GF-D8 (cell line): ENCODE data around the gene SLC13A3.

Experiments used
- DNase-seq: peaks from one replicate; lab custom pipeline; 2025; lab: John Stamatoyannopoulos, UW

Gene SLC13A3, protein sequence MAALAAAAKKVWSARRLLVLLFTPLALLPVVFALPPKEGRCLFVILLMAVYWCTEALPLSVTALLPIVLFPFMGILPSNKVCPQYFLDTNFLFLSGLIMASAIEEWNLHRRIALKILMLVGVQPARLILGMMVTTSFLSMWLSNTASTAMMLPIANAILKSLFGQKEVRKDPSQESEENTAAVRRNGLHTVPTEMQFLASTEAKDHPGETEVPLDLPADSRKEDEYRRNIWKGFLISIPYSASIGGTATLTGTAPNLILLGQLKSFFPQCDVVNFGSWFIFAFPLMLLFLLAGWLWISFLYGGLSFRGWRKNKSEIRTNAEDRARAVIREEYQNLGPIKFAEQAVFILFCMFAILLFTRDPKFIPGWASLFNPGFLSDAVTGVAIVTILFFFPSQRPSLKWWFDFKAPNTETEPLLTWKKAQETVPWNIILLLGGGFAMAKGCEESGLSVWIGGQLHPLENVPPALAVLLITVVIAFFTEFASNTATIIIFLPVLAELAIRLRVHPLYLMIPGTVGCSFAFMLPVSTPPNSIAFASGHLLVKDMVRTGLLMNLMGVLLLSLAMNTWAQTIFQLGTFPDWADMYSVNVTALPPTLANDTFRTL

DNA sequence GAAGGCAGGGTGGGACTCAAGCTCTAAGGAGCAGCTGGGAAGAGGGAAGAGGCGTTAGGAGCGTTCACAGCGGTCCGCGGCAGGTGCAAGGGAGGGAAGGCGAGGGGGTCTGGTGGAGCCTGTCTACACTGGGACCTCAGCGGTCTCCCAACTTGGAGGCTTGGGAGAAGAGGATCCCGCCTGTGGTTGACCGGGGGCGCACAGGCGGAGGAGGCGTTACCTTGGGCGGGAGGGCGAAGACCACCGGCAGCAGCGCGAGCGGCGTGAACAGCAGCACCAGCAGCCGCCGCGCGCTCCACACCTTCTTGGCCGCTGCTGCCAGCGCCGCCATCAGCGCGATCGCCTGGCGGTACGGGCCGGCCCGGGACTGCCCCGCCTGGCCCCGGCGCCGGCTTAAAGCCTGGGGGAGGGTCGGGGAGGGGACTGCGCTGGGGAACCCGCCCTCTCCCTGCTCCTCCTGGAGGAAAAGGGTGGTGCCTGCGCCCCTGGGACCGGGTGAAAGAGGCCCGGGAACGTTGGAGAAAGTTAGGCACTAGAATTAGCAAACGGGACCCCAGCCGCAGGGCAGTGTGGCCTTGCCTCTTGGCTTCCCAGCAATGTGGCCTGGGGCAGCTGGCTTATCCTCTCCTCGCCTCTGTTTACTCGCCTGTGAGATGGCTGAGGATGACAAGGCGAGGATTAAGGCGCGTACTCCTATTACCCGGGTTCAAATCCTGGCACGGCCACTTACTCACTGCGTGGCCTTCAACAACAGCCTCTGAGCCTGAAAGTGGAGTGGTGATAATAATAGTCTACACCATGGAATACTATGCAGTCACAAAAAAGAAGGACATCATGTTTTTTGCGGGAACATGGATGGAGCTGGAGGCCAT lies at the start of gene SLC13A3:
Gene SLC13A3, minus strand, starts transcription at position 369 of the 872 bp plus-strand sequence. Its CDS starts 38 bp downstream, at position 331.
- DNase-seq = no peak

DNA sequence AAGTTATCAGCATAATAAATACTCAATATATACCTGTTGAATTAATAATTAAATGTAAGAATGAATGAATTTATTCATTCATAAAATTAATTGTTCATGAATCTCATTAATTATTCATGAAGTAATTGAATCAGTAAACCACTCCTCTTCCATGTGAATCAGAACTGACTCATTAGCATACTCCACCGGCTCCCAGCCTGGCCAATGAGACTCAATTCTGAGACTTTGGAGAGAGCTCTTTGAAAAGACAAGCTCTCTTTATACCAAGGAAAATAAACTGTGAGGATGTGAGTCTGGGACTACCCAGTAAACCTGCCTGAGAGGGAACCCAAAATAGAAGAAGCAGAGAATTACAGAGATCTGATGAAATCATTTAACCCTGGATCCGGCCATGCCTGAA lies 49.8 kb upstream of the SLC13A3 start:
- DNase-seq = no peak

DNA sequence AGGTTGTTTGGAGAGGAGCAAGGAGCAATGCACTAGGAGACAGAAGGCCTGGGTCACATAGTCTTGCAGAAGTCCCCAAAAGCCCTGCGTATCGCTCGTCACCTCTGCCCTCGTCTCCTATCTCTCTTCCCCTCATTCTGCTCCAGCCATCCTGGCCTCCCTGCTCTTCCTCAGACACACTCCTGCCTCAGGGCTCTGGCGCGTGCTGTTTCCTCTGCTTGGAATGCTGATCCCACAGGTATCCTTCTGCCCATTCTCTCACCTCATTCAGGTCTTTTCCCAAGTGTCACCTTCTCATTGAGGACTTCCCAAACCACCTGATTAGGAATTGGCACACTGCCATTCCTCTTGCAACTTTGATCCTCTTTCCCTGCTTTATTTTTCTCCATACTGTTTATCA lies 49.2 kb upstream of the SLC13A3 start:
- DNase-seq = no peak

DNA sequence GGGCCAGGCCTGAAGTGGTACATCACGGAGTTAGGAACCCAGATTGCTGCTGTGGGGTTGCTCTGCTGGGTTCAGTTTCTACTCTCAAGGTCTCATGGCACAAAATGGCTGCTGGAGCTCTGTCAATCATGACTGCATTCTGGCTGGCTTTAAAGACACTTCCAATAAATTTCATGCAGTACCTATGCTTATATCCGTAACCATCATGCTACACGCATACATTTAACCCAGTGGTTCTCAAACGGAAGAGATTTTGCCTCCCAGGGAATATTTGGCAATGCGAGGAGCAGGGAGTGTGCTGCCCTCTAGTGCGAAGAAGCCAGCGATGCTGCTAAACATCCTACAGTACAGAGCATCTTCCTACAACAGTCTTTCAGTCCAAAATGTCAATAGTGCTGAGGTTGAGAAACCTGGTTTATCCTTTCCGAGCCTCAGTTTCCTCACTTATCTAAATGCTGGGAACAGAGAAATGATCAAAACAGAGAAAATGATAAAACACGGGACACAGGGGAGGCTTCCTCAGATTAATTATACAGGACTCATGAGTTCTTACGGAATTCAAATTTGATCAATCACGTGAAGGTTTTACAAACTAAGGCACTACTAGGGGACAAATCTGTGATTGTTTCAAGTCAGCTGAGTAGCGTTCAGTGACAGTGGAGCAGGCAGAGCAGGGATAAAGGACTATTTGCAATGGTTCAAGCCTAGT lies 48.5 kb upstream of the SLC13A3 start:
- DNase-seq = no peak

DNA sequence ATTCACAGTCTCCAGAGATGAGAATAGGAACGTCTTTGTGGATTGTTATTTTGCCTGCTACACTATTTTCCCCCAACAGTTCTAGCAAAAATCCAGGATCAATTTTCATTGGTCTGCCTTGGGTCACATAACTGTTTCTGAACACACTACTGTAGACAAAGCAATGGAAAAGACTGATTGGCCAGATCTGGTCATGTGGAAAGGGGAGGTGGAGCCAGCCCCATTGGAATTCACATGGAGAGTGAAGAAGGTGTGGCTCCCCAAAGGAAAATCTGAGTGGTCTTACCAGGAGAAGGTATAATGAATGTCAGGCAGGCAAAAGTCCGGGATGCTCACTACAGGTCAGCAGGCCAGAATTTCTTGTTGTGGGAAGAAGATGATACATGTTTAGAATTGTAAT lies 47.5 kb upstream of the SLC13A3 start:
- DNase-seq = no peak

DNA sequence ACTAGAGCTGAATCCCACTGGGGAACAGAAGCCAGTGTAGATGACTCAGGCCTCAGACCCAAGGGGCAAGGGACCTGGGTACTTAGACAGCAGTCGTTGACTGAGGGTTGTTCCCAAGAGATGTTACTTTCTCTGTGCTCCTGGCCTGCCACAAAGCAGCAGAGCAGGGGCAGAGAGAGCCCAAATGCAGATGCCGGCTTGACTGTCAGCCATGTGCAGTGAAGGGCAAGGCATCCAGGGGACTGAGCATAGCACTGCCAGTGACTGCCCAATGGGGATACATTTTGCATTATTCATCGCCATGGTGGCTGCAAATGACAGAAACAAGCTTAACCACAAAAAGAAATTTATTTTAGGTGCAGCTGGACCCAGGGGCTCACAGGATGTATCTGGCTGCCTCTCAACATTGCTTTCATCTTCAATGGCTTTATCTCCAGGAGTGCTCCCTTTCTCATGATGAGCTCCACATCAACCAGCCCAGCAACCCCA lies 45.6 kb upstream of the SLC13A3 start:
- no peak for DNase-seq

DNA sequence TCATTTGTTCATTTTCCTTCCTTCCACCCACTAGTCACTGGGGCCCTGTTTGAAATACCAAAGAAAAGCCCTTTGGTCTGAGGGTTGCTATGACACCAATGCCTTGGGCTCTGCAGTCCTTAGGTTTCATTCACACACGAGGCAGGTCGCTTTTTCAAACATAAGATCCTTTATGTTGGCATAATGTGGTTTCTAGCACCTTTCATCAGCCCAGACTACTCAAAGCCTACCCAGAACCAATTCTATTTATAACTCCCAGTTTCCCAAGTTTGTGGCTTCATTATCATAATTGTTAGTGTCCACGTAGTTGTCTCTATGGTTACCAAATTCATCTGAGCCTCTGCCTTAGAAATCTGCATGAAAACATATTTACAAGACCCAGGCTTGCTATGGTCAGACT lies 44.6 kb upstream of the SLC13A3 start:
- DNase-seq = no peak

DNA sequence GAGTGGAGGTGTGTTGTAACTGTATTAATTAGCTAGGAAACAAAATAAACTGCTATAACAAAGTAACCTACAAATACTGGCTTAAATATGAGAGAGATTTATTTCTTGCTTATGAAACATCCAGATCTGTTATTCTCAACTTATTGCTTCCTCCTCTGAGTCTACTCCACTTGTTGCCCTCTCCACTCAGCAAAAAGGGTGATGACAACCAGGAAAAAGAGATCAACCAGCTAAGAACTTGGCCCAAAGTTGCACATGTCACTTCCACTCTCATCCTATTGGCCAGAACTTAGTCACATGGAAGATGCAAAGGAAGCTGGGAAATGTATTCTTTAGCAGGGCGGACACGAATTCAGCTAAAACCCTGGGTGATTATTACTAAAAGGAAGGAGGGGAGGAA lies 43.2 kb upstream of the SLC13A3 start:
- no peak for DNase-seq

DNA sequence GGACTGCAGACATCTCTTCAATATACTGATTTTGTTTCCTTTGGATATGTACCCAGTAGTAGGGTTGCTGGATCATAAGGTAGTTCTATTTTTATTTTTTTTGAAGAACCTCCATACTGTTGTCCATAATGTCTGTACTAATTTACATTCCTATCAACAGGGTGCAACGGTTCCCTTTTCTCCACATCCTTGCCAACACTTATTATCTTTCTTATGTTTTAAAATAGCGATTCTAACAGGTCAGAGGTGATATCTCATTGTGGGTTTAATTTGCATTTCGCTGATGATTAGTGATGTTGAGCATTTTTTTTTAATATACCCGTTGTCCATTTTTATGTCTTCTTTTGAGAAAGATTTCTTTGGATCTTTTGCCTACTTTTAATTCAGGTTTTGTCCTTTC lies 39.9 kb upstream of the SLC13A3 start:
- no peak for DNase-seq

DNA sequence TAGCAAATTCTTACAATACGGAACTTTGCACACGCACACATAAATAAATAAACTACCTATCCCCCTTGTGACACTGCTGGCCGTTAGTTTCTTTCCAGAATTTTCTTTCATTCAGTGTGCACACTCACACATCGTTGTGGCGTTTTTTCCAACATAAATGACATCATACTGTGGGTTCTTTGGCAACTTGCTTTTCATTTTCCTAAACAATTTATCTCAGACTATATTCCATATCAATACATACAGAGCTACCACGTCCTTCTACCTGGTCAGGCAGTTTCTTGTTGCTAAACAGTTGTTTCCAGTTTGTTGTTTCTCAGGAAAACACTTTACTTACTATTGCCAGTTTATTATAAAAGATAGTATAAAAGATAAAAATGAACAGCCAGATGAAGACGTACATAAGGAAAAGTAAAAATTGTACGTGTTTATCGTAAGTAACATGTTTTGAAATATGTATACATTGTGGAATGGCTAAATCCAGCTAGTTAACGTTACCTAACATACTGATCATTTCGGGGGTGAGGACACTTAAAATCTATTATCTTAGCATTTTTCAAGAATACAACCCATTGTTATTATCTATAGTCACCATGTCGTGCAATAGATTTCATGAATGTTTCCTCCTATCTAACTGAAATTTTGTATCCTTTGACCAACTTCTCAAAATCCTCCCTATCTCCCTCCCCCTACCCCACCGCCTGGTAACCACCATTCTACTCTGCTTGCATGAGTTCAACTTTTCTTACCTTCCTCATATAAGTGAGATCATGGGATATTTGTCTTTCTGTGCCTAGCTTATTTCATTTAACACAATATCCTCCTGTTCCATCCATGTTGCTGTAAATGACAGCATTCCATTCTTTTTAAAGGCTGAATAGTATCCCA lies 39.2 kb upstream of the SLC13A3 start:
- no peak for DNase-seq

DNA sequence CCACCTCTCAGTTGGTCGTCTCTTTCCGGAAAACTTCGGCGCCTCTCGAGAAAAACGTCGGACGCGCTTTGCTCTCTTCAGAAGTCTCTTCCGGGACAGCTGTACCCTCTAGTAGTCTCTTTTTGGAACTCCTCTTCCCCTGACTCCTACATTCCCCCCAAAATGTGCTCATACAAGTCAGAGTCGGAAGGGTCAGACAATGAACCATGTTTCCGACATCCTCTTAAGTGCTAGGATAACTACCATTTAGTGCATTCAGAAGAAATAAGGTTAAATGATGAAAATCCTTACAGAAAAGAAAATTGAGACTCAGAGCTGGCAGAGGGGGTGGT lies 38.5 kb upstream of the SLC13A3 start:
- no peak for DNase-seq

DNA sequence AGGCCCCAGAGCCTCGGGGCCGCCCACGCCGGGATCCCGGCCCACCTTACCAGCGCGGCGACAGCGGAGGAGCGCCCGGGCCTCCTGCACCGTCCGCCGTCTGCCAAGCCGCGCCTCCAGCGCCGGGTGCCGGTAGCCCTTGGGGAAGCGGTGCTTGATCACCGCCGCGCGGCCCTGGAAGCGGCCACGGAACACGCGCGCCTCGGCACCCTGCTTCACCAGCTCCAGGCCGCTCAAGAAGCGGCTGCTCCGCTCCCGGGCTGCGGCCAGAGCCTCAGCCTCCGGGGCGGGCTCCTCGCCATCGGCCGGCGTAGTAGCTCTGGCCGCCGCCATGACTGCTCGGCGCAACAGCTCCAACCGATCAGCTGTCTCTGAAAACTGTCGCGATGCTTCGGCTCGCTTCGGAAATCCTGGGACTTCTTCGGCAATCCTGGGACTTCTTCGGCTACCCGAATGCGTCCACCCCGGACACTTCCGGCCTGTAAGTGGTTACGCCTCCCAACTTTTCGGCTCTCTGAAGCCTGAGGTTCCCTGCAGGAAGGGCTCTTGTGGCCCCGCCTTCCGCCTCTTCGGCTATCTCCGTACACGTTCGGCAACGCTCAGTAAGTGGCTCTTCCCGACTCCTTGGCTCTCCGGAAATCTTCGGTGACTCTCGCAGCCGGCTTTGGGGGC lies 38.0 kb upstream of the SLC13A3 start, which contains the start of gene TP53RK:
Gene TP53RK, minus strand, starts transcription at position 363 of the 672 bp plus-strand sequence. Its CDS starts 30 bp downstream, at position 333.
- DNase-seq = peak; percentile 99

DNA sequence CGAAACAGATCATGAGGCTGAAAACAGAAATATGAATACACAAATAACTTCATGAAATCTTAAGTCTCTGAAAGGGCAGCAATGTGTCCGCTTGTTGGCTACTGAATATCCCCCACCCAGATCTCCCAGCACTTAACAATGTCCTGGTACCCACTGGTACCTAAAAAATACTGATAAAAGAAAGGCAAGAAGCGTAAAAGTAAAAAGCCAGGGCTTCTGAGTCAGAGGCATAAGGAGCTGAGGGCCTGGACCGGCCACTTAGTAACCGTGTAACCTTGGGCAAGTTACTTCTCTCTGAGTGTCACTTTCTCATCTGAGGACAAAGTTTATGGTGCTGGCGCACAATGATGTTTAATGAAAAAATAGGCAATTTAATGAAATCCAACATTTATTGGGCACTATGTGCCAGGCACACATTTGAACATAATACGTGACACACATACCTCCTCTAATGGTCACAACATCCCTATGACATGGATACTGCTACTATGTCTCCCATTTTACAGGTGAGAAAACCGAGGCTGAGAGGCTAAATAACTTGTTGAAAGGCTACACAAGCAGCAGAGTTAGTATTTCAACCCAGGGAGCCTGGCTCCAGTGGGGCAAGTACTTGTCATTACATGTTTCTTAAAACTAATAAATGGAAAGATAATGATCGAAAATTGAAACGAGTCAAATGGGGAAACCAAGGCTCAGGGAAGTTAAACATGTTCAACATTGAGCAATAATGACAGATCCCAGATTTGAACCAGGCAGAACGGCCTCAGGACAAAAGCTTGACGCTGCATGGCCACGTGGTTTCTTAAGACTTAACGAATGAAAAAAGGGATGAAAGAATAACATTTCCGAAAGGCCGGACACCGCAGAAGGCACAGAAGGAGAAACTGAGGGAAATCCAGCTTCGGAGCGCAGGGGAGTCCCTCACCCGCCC lies 37.2 kb upstream of the SLC13A3 start:
- DNase-seq = no peak

DNA sequence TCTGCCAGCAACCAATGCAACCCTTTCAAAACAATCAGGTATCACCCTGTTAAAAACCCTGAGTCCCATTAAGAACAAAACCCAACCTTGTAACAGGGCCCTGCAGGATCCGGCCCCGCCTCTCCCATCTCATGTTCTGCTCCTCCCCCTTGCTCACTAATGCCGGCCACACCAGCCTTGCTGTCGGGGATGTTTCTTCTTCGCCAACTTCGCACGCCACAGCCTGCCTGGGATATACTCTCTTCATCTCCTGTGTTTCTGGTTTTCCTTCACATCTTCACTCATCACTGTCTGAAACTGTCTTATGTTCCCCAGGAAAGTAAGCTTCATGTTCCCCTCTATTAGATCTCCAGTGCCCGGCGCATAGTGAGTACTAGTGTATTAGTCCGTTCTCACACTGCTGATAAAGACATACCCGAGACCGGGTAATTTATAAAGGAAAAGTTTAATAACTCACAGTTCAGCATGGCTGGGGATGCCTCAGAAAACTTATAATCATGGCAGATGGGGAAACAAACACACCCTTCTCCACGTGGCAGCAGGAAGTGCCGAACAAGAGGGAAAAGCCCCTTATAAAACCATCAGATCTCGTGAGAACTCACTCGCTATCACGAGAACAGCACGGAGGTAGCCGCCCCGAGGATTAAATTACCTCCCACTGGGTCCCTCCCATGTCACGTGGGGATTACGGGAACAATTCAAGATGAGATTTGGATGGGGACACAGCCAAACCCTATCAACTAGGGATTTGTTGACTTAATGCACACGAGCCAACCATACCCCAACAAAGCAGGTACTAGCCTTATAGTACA lies 32.9 kb upstream of the SLC13A3 start:
- DNase-seq = no peak

DNA sequence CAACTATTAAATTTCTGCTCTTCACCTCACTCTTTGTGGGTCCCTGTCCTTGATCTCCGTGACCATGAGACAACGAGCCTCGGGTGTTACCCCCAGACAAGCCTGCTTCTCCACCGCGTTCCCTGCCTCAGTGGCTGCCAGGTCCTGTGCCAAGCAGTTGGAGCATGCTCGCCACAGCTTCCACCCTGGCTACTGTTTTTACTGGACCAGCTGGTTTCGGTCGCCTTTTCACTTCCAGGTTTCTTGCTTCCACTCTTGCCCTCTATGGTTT lies 32.3 kb upstream of the SLC13A3 start:
- DNase-seq = no peak

DNA sequence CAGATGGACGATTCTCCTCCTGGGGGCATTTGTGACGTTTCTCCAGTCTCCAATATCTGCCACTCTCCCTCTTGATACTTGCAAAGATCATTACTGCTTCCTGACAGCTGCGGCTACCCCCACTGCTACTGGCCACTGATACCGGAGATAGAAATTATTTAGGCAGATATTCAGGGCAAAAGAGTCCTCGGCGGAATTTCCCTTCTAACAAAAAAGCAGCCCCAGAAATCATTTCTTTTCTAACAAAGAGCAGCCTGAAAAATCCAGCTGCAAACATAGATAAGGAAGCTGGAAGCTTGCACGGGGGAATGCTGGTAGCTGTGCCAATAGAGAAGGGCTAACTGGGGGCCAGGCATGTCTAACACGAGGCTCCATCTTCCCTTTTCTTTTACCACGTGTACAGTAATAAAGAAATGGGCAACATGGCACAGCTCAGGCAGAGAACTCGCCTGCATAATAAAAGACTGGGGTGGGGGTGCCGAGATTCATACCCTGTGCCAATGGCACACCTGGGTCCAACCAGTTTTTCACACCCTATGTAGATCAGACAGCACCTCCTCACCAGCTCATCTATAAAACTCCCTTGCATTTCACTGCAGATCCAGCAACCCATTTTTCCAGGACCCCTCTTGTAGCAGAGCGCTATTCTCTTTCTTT lies 31.9 kb upstream of the SLC13A3 start:
- no peak for DNase-seq

DNA sequence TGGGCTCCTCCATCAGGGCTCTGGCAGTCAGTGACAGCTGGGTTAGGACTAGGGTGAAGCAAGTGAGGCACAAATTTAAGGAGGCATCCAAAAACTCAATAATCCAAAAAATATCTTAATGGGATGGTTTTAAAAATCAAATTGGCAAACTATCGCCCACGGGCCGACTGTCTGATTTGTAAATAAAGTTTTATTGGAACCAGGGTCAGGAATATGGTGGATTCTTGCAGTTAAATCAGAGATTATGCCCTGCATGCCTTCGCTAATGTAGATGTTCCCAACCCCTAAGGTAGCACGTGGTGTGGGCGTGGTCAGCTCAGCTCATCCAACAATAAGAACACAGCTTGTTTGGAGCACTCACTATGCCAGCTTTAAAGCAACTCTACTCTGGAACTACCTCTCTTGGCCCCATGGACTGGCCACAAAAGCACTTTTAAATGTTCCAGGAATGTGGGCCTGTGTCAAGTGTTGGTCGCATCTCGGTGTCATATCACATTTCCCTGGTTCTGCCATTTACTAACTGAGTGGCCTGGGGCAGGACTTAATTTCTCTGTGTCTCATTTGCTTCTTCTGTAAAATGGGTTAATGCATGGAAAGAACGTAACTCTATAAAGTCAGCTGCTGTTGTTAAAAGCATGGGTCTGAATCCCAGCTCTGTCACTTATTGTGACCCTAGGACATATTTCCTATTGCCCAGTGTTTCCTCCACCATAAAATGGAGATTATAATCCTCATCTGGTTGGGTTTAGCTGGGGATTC lies 31.0 kb upstream of the SLC13A3 start:
- no peak for DNase-seq
